Esophagus muscularis mucosa (tissue), 4 donors: ENCODE measurements around the gene ENTREP1. TPM values are rescaled to one million over a fixed set of nuclear protein-coding genes. Genes with fewer than 3 reads are reported as not detected.

Experiments
- DNase-seq: peaks from one replicate; pipeline ENCODE4 v3.0.0-alpha.2; 2017; ENCODE audit errors: extremely low spot score
- H3K27ac ChIP-seq, 4 donors: fragments of 200-600 bp; sonication (generic); replicated peaks in 1 of 4; 1 replicate in 3 of 4; 2 replicates in 1 of 4; pipeline ENCODE4 v1.5.1; 2016 to 2019; ENCODE audit warnings: mild to moderate bottlenecking in 1 of 4
- H3K27me3 ChIP-seq, 4 donors: fragments of 200-600 bp; sonication (generic); one replicate each; pipeline versions ENCODE4 v1.5.1 to v1.6.0; 2016 to 2019
- H3K36me3 ChIP-seq, 4 donors: fragments of 200-600 bp; sonication (generic); one replicate each; pipeline ENCODE4 v1.5.1; 2016 to 2019
- H3K4me1 ChIP-seq, 4 donors: fragments of 200-600 bp; sonication (generic); one replicate each; pipeline ENCODE4 v1.5.1; 2016 to 2019
- H3K4me3 ChIP-seq, 4 donors: fragments of 200-600 bp; sonication (generic); 1 replicate in 2 of 4; 2 replicates in 2 of 4; pipeline ENCODE4 v1.5.1; 2016 to 2019; ENCODE audit warnings: mild to moderate bottlenecking in 4 of 4, moderate library complexity in 1 of 4
- H3K9me3 ChIP-seq, 4 donors: fragments of 200-600 bp; sonication (generic); 1 replicate in 3 of 4; 2 replicates in 1 of 4; pipeline ENCODE4 v1.5.1; 2016 to 2019
- CTCF ChIP-seq, 3 experiments: fragments of 200-600 bp in 2 of 3; fragments of 450-650 bp in 1 of 3; sonication (generic) in 2 of 3; IDR thresholded peaks; one replicate each; pipeline ENCODE4 v1.5.1; 2017 to 2019; ENCODE audit warnings: antibody characterized with exemption in 3 of 3, mild to moderate bottlenecking in 2 of 3, moderate library complexity in 1 of 3
- EP300 ChIP-seq: sonication (generic); formaldehyde crosslinking; IDR thresholded peaks from one replicate; pipeline ENCODE4 v1.6.1; 2017; ENCODE audit warnings: antibody characterized with exemption
- POLR2A ChIP-seq: fragments of 450-650 bp; IDR thresholded peaks from one replicate; pipeline ENCODE4 v1.6.1; 2017; ENCODE audit warnings: antibody characterized with exemption, moderate library complexity, mild to moderate bottlenecking, low read depth
- POLR2AphosphoS5 ChIP-seq, 2 donors: sonication (generic); formaldehyde crosslinking; IDR thresholded peaks; one replicate each; pipeline ENCODE4 v1.6.1; 2017; ENCODE audit warnings: antibody characterized with exemption in 2 of 2
- WGBS: methylation state at CpG from one replicate; pipeline ENCODE4 v1.1.5; 2018; 5-methylcytosine and 5-hydroxymethylcytosine counted together
- intact Hi-C: fragments of 100-400 bp; cut with DNase I; formaldehyde crosslinking; loops from one replicate; pipeline ENCODE4 v1.15.1; 2023
- total RNA-seq, 4 donors: library from RNA; depleted of rRNA; stranded (reverse); fragments of >200 nt; gene quantifications; one replicate each; pipeline versions ENCODE4 v1.1.0 to v1.2.1, GENCODE V29; 2016

The ENTREP1 gene
- total RNA-seq, 4 donors from 2014 or later, result 16.2 to 30.2 (median 20.4) TPM

GRCh38 chr9:69346596-69347390, 21.8 kb downstream of the ENTREP1 start:
- intact Hi-C loops, result no loop called here
- no peaks in the 10 kb centered on the region for H3K9me3 ChIP-seq
- H3K27ac ChIP-seq, result no peak overlapping the region
- no peak for TF ChIP-seq CTCF (IDR thresholded peaks at IDR 0.05)
- TF ChIP-seq POLR2A, result no peak
- no peak for TF ChIP-seq EP300
- no peak for TF ChIP-seq POLR2AphosphoS5 (IDR thresholded peaks at IDR 0.05)
- no peaks in the 10 kb centered on the region for H3K27me3 ChIP-seq
- H3K36me3 ChIP-seq, result no peaks in the 10 kb centered on the region
- 86% methylated on average over 6 of the region's 6 CpGs for WGBS
- no peak for DNase-seq
- H3K4me1 ChIP-seq, result peaks cover 6 to 24% (median 15%) of the 10 kb centered on the region in 4 donors
- no peak overlapping the region for H3K4me3 ChIP-seq

- Histone ChIP-seq H3K27me3 (no peaks in the 10 kb centered on the region), H3K27ac (peak overlapping the region in 1 of 4 donors; percentile 8), H3K4me3 (no peak overlapping the region), H3K36me3 (no peaks in the 10 kb centered on the region), H3K4me1 (peaks cover 6 to 24% (median 15%) of the 10 kb centered on the region in 4 donors), H3K9me3 (no peaks in the 10 kb centered on the region)
- TF ChIP-seq CTCF (IDR thresholded peaks at IDR 0.05), result no peak
- no peak for TF ChIP-seq EP300
- DNase-seq, result no peak
- intact Hi-C loops, result no loop called here
- 35% methylated on average over 1 of the region's 1 CpG for WGBS
Measured at GRCh38 chr9:69347607-69348006, 22.6 kb downstream of the ENTREP1 start.

- TF ChIP-seq EP300, result no peak
- TF ChIP-seq POLR2A, result no peak
- no peak for TF ChIP-seq POLR2AphosphoS5 (IDR thresholded peaks at IDR 0.05)
- TF ChIP-seq CTCF (IDR thresholded peaks at IDR 0.05), result no peak
- no peak for DNase-seq
- intact Hi-C loops, result no loop called here
- H3K4me3 ChIP-seq, result no peak overlapping the region
- no peaks in the 10 kb centered on the region for H3K36me3 ChIP-seq
- peaks cover 3 to 31% (median 17%) of the 10 kb centered on the region in 4 donors for H3K4me1 ChIP-seq
- no peaks in the 10 kb centered on the region for H3K9me3 ChIP-seq
- 97% methylated on average over 3 of the region's 3 CpGs for WGBS
- H3K27ac ChIP-seq, result no peak overlapping the region
- no peaks in the 10 kb centered on the region for H3K27me3 ChIP-seq
Measured at GRCh38 chr9:69351227-69351626, 26.2 kb downstream of the ENTREP1 start.

GRCh38 chr9:69355232-69355631, 30.2 kb downstream of the ENTREP1 start:
- H3K4me1 ChIP-seq, result peaks cover 8 to 32% (median 22%) of the 10 kb centered on the region in 4 donors
- no peak overlapping the region for H3K4me3 ChIP-seq
- intact Hi-C loops, result no loop called here
- no peaks in the 10 kb centered on the region for H3K9me3 ChIP-seq
- DNase-seq, result no peak
- H3K36me3 ChIP-seq, result no peaks in the 10 kb centered on the region
- TF ChIP-seq EP300, result no peak
- no peak for TF ChIP-seq POLR2A
- TF ChIP-seq CTCF (IDR thresholded peaks at IDR 0.05), result no peak
- no peak for TF ChIP-seq POLR2AphosphoS5 (IDR thresholded peaks at IDR 0.05)
- 81% methylated on average over 1 of the region's 1 CpG for WGBS
- H3K27ac ChIP-seq, result no peak overlapping the region
- H3K27me3 ChIP-seq, result no peaks in the 10 kb centered on the region
